ENCODE data around the gene RHCE.
"Not testable (repeated sequence)": the region's sequence is repeated elsewhere in the genome, so short reads cannot be mapped to it uniquely, and the experiment has no call there.

RHCE gene

DNA sequence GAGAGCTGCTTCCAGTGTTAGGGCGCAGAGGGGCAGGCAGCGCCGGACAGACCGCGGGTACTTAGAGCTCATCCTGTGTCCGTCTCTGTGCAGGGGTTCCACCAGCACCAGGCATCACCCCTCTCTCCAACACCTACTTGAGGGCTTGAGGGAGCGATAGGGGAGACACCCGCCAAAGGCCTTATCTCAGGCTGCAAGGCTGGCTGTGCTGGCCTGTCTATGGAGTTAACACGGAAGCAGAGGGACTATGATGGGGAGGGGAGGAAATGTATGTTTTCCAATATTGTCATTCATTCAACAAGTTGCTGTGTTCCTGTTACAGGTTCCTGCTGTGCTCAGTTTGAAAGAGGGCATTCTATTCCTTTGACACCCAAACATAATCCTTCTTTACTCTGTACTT, at the start of gene RHCE:
TSS of gene RHCE (minus strand) at position 111 of the 400 bp plus-strand sequence. CDS start at position 72, 39 bp downstream.
- H4K20me1 ChIP-seq (ENCODE audit: low read depth, low read length); H2AFZ ChIP-seq (ENCODE audit: low read depth, low read length, severe bottlenecking); H3K9me2 ChIP-seq (replicated peaks; ENCODE audit: insufficient read depth, low read length); H3K36me3 ChIP-seq (ENCODE audit: low read length); H3K9ac ChIP-seq (ENCODE audit: low read length); H3K79me2 ChIP-seq (ENCODE audit: insufficient read depth, low read length); H3K4me2 ChIP-seq (ENCODE audit: low read depth, low read length, poor library complexity, severe bottlenecking); H3K9me3 ChIP-seq (ENCODE audit: insufficient read depth, low read length); H3K4me3 ChIP-seq (ENCODE audit: insufficient read depth, low read length, poor library complexity, severe bottlenecking); H3K27ac ChIP-seq (ENCODE audit: low read depth, low read length); H3F3A ChIP-seq (ENCODE audit: insufficient read depth); H3K27me3 ChIP-seq (ENCODE audit: low read length): not testable (repeated sequence)

DNA sequence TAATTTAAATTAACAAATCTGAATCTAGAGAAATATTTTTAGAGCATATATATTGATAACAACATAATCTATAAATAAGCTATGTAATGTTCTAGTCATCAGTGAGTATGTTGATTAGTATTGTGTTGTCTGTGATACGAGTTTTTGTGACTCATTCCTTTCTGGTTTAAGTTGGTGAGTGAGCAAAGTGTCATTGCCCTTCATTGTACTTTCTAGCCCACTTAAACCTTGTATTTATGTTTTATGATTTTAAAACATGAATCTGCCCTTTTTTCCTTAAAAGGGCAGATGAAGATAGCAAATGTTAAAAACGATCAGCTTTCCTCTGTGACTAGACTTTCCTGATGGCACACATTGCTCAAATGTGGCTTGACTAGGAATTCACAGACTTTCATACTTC, 48.6 kb upstream of the RHCE start:
- Histone ChIP-seq H3K79me2 (ENCODE audit: insufficient read depth, low read length) (peaks cover 9% of the 10 kb centered on the region; the same call in 1 of the 2 replicates), H4K20me1 (ENCODE audit: low read depth, low read length) (no peaks in the 10 kb centered on the region), H3K27ac (ENCODE audit: low read depth, low read length) (no peak overlapping the region), H3K9ac (ENCODE audit: low read length) (no peak overlapping the region), H2AFZ (ENCODE audit: low read depth, low read length, severe bottlenecking) (no peak overlapping the region), H3K36me3 (ENCODE audit: low read length) (0 out of 2 replicates have a peak, but pooled peaks cover 4% of the 10 kb centered on the region), H3F3A (ENCODE audit: insufficient read depth) (0 out of 2 replicates have a peak, but pooled peaks cover 3% of the 10 kb centered on the region), H3K9me2 (replicated peaks; ENCODE audit: insufficient read depth, low read length) (no peaks in the 10 kb centered on the region), H3K9me3 (ENCODE audit: insufficient read depth, low read length) (no peaks in the 10 kb centered on the region), H3K27me3 (ENCODE audit: low read length) (no peaks in the 10 kb centered on the region), H3K4me3 (ENCODE audit: insufficient read depth, low read length, poor library complexity, severe bottlenecking) (no peak overlapping the region), H3K4me2 (ENCODE audit: low read depth, low read length, poor library complexity, severe bottlenecking) (no peak overlapping the region)
- no peak for TF ChIP-seq EZH2phosphoT487 (conservative IDR thresholded peaks at IDR 0.05; ENCODE audit: low read length)
- TF ChIP-seq, protein P1, sequence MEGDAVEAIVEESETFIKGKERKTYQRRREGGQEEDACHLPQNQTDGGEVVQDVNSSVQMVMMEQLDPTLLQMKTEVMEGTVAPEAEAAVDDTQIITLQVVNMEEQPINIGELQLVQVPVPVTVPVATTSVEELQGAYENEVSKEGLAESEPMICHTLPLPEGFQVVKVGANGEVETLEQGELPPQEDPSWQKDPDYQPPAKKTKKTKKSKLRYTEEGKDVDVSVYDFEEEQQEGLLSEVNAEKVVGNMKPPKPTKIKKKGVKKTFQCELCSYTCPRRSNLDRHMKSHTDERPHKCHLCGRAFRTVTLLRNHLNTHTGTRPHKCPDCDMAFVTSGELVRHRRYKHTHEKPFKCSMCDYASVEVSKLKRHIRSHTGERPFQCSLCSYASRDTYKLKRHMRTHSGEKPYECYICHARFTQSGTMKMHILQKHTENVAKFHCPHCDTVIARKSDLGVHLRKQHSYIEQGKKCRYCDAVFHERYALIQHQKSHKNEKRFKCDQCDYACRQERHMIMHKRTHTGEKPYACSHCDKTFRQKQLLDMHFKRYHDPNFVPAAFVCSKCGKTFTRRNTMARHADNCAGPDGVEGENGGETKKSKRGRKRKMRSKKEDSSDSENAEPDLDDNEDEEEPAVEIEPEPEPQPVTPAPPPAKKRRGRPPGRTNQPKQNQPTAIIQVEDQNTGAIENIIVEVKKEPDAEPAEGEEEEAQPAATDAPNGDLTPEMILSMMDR (IDR thresholded peaks at IDR 0.05; ENCODE audit: insufficient read depth, low read length, poor library complexity, severe bottlenecking): no peak

DNA sequence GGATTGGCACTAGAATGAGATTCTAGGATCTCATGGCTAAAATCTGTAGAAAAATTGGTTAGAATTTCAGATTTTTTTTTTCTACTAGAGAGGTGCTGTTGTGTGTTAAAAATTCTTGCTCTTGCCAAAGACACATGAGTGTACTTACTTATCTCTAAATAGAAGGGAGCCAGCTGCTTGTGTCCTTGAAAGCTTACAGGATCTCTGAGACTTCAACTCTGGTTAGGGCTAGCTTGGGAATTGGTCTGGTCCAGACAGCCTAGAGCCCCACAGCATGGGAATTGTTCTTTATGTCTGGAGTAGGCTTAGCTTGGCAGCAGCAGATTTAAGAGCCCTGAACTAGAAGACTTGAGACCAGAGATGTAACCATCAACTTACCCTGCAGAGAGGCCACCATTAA, 47.4 kb upstream of the RHCE start:
- H3K27ac ChIP-seq (ENCODE audit: low read depth, low read length): no peak overlapping the region
- H3K4me2 ChIP-seq (ENCODE audit: low read depth, low read length, poor library complexity, severe bottlenecking): no peak overlapping the region
- H3K79me2 ChIP-seq (ENCODE audit: insufficient read depth, low read length): peaks cover 9% of the 10 kb centered on the region; the same call in 1 of the 2 replicates
- no peak overlapping the region for H3K9ac ChIP-seq (ENCODE audit: low read length)
- no peaks in the 10 kb centered on the region for H3K9me2 ChIP-seq (replicated peaks; ENCODE audit: insufficient read depth, low read length)
- H4K20me1 ChIP-seq (ENCODE audit: low read depth, low read length): no peaks in the 10 kb centered on the region
- H3K4me3 ChIP-seq (ENCODE audit: insufficient read depth, low read length, poor library complexity, severe bottlenecking): no peak overlapping the region
- H2AFZ ChIP-seq (ENCODE audit: low read depth, low read length, severe bottlenecking): no peak overlapping the region
- no peaks in the 10 kb centered on the region for H3K27me3 ChIP-seq (ENCODE audit: low read length)
- no peaks in the 10 kb centered on the region for H3K9me3 ChIP-seq (ENCODE audit: insufficient read depth, low read length)
- H3K36me3 ChIP-seq (ENCODE audit: low read length): no peaks in the 10 kb centered on the region
- 0 out of 2 replicates have a peak, but pooled peaks cover 3% of the 10 kb centered on the region for H3F3A ChIP-seq (ENCODE audit: insufficient read depth)
- TF ChIP-seq, protein P1 (IDR thresholded peaks at IDR 0.05; ENCODE audit: insufficient read depth, low read length, poor library complexity, severe bottlenecking): no peak
- TF ChIP-seq EZH2phosphoT487 (conservative IDR thresholded peaks at IDR 0.05; ENCODE audit: low read length): no peak

DNA sequence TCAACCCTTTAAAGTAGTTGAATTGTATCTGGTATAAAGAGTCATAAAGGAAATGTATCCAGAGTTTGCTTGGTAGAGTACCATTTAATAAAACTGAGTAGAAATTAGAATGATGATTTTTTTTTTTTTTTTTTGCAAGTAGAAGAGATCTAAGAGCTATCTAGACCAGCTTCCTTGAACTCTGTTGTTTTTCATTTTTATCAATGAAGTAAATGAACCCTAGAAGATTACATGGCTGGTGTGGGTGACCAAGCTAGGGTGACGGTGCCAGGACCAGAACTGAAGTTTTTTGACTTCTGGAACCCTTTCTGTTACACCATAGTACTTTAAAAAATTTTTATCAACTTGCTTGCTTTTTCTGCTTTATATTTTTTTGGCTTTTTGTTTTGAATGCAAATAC, 47.0 kb upstream of the RHCE start:
- no peak overlapping the region for H3K9ac ChIP-seq (ENCODE audit: low read length)
- no peaks in the 10 kb centered on the region for H3K36me3 ChIP-seq (ENCODE audit: low read length)
- H4K20me1 ChIP-seq (ENCODE audit: low read depth, low read length): no peaks in the 10 kb centered on the region
- H3K27ac ChIP-seq (ENCODE audit: low read depth, low read length): no peak overlapping the region
- 0 out of 2 replicates have a peak, but pooled peaks cover 3% of the 10 kb centered on the region for H3F3A ChIP-seq (ENCODE audit: insufficient read depth)
- H3K27me3 ChIP-seq (ENCODE audit: low read length): no peaks in the 10 kb centered on the region
- no peaks in the 10 kb centered on the region for H3K9me2 ChIP-seq (replicated peaks; ENCODE audit: insufficient read depth, low read length)
- TF ChIP-seq EZH2phosphoT487 (conservative IDR thresholded peaks at IDR 0.05; ENCODE audit: low read length): no peak
- TF ChIP-seq, protein P1 (IDR thresholded peaks at IDR 0.05; ENCODE audit: insufficient read depth, low read length, poor library complexity, severe bottlenecking): no peak
- no peak overlapping the region for H3K4me3 ChIP-seq (ENCODE audit: insufficient read depth, low read length, poor library complexity, severe bottlenecking)
- H2AFZ ChIP-seq (ENCODE audit: low read depth, low read length, severe bottlenecking): no peak overlapping the region
- H3K79me2 ChIP-seq (ENCODE audit: insufficient read depth, low read length): peaks cover 9% of the 10 kb centered on the region; the same call in 1 of the 2 replicates
- H3K4me2 ChIP-seq (ENCODE audit: low read depth, low read length, poor library complexity, severe bottlenecking): no peak overlapping the region
- no peaks in the 10 kb centered on the region for H3K9me3 ChIP-seq (ENCODE audit: insufficient read depth, low read length)
